ENCODE results near the gene SPPL2C.

Gene SPPL2C

DNA sequence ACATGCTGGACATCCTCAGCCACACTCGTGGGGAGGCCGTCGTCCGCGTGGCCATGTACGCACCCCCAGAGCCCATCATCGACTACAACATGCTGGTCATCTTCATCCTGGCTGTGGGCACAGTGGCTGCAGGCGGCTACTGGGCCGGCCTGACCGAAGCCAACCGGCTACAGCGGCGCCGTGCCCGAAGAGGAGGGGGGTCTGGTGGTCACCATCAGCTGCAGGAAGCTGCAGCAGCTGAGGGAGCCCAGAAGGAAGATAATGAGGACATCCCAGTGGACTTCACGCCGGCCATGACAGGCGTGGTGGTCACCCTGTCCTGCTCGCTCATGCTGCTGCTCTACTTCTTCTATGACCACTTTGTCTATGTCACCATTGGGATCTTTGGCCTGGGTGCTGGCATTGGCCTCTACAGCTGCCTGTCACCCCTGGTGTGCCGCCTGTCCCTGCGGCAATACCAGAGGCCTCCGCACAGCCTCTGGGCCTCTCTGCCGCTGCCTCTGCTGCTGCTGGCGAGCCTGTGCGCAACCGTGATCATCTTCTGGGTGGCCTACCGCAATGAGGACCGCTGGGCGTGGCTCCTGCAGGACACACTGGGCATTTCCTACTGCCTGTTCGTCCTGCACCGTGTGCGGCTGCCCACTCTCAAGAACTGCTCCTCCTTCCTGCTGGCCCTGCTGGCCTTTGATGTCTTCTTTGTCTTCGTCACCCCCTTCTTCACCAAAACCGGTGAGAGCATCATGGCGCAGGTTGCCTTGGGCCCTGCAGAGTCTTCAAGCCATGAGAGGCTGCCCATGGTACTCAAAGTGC, 900 bp downstream of the SPPL2C start:
- no peak overlapping the region for H3K4me2 ChIP-seq (ENCODE audit: low read length)
- H3K79me1 ChIP-seq (ENCODE audit: low read length): no peaks in the 10 kb centered on the region
- H3K56ac ChIP-seq (ENCODE audit: low read length): no peak overlapping the region
- H3K4ac ChIP-seq (ENCODE audit: low read depth, low read length): no peak overlapping the region
- H3K4me3 ChIP-seq (ENCODE audit: low read length): no peak overlapping the region
- no peak overlapping the region for H2AK5ac ChIP-seq (ENCODE audit: low read length)
- no peak overlapping the region for H4K8ac ChIP-seq (ENCODE audit: low read depth, low read length)
- no peaks in the 10 kb centered on the region for H3K36me3 ChIP-seq (ENCODE audit: control insufficient read depth, insufficient read depth, low read length)
- no peaks in the 10 kb centered on the region for H3K4me1 ChIP-seq (ENCODE audit: control insufficient read depth, low read depth, low read length)
- no peak overlapping the region for H3K23ac ChIP-seq (ENCODE audit: low read length)
- H3K18ac ChIP-seq (ENCODE audit: low read length): no peak overlapping the region
- H2BK15ac ChIP-seq (replicated peaks; ENCODE audit: low read depth): no peak overlapping the region
- no peak overlapping the region for H2BK5ac ChIP-seq (ENCODE audit: low read length)
- no peak overlapping the region for H3K9ac ChIP-seq (ENCODE audit: low read length)
- H3K79me2 ChIP-seq (ENCODE audit: control insufficient read depth, insufficient read depth, low read length): no peaks in the 10 kb centered on the region
- WGBS (ENCODE audit: extremely low coverage, insufficient coverage, low lambda C conversion rate): no CpG with 5 or more reads among the region's 35 CpGs
- H3K27ac ChIP-seq (ENCODE audit: low read depth, low read length): no peak overlapping the region
- no peak for DNase-seq
- no peak overlapping the region for H2BK120ac ChIP-seq (ENCODE audit: low read depth, low read length)
- no peak overlapping the region for H4K5ac ChIP-seq (ENCODE audit: low read length)
- no peaks in the 10 kb centered on the region for H3K27me3 ChIP-seq (ENCODE audit: insufficient read depth, low read length, poor library complexity)

DNA sequence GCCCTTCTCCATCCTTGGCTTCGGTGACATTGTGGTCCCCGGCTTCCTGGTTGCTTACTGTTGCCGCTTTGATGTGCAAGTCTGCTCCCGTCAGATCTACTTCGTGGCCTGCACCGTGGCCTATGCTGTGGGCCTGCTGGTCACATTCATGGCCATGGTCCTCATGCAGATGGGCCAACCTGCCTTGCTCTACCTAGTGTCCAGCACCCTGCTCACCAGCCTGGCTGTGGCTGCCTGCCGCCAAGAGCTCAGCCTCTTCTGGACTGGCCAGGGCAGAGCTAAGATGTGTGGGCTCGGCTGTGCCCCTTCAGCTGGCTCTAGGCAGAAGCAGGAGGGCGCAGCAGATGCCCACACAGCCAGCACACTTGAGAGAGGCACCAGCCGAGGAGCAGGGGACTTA, 1.5 kb downstream of the SPPL2C start:
- Histone ChIP-seq H3K4me2 (ENCODE audit: low read length) (no peak overlapping the region), H2BK15ac (replicated peaks; ENCODE audit: low read depth) (no peak overlapping the region), H3K79me1 (ENCODE audit: low read length) (no peaks in the 10 kb centered on the region), H3K36me3 (ENCODE audit: control insufficient read depth, insufficient read depth, low read length) (no peaks in the 10 kb centered on the region), H2AK5ac (ENCODE audit: low read length) (no peak overlapping the region), H3K4me3 (ENCODE audit: low read length) (no peak overlapping the region), H2BK120ac (ENCODE audit: low read depth, low read length) (no peak overlapping the region), H4K5ac (ENCODE audit: low read length) (no peak overlapping the region), H3K9ac (ENCODE audit: low read length) (no peak overlapping the region), H3K18ac (ENCODE audit: low read length) (no peak overlapping the region), H3K4me1 (ENCODE audit: control insufficient read depth, low read depth, low read length) (no peaks in the 10 kb centered on the region), H3K23ac (ENCODE audit: low read length) (no peak overlapping the region), H3K79me2 (ENCODE audit: control insufficient read depth, insufficient read depth, low read length) (no peaks in the 10 kb centered on the region), H3K27ac (ENCODE audit: low read depth, low read length) (no peak overlapping the region), H2BK5ac (ENCODE audit: low read length) (no peak overlapping the region), H4K8ac (ENCODE audit: low read depth, low read length) (no peak overlapping the region), H3K27me3 (ENCODE audit: insufficient read depth, low read length, poor library complexity) (no peaks in the 10 kb centered on the region), H3K56ac (ENCODE audit: low read length) (no peak overlapping the region), H3K4ac (ENCODE audit: low read depth, low read length) (no peak overlapping the region)
- WGBS (ENCODE audit: extremely low coverage, insufficient coverage, low lambda C conversion rate): no CpG with 5 or more reads among the region's 10 CpGs
- DNase-seq: no peak

GRCh38 chr17:45846646-45847045, 2.0 kb downstream of the SPPL2C start:
- no peaks in the 10 kb centered on the region for H3K79me1 ChIP-seq (ENCODE audit: low read length)
- no peak overlapping the region for H2BK5ac ChIP-seq (ENCODE audit: low read length)
- H3K27ac ChIP-seq (ENCODE audit: low read depth, low read length): no peak overlapping the region
- no peak overlapping the region for H3K4me3 ChIP-seq (ENCODE audit: low read length)
- H3K79me2 ChIP-seq (ENCODE audit: control insufficient read depth, insufficient read depth, low read length): no peaks in the 10 kb centered on the region
- H3K4ac ChIP-seq (ENCODE audit: low read depth, low read length): no peak overlapping the region
- H3K23ac ChIP-seq (ENCODE audit: low read length): no peak overlapping the region
- H3K56ac ChIP-seq (ENCODE audit: low read length): no peak overlapping the region
- no CpG with 5 or more reads among the region's 9 CpGs for WGBS (ENCODE audit: extremely low coverage, insufficient coverage, low lambda C conversion rate)
- no peak overlapping the region for H2AK5ac ChIP-seq (ENCODE audit: low read length)
- no peak for DNase-seq
- no peak overlapping the region for H3K4me2 ChIP-seq (ENCODE audit: low read length)
- no peaks in the 10 kb centered on the region for H3K27me3 ChIP-seq (ENCODE audit: insufficient read depth, low read length, poor library complexity)
- no peak overlapping the region for H4K5ac ChIP-seq (ENCODE audit: low read length)
- no peak overlapping the region for H2BK120ac ChIP-seq (ENCODE audit: low read depth, low read length)
- no peak overlapping the region for H3K18ac ChIP-seq (ENCODE audit: low read length)
- no peak overlapping the region for H4K8ac ChIP-seq (ENCODE audit: low read depth, low read length)
- no peaks in the 10 kb centered on the region for H3K4me1 ChIP-seq (ENCODE audit: control insufficient read depth, low read depth, low read length)
- no peak overlapping the region for H3K9ac ChIP-seq (ENCODE audit: low read length)
- H2BK15ac ChIP-seq (replicated peaks; ENCODE audit: low read depth): no peak overlapping the region
- H3K36me3 ChIP-seq (ENCODE audit: control insufficient read depth, insufficient read depth, low read length): no peaks in the 10 kb centered on the region

GRCh38 chr17:45847101-45847500, 2.4 kb downstream of the SPPL2C start:
- DNase-seq: no peak
- H3K4me3 ChIP-seq (ENCODE audit: low read length): no peak overlapping the region
- no peak overlapping the region for H2AK5ac ChIP-seq (ENCODE audit: low read length)
- WGBS (ENCODE audit: extremely low coverage, insufficient coverage, low lambda C conversion rate): no CpG with 5 or more reads among the region's 4 CpGs
- H2BK15ac ChIP-seq (replicated peaks; ENCODE audit: low read depth): no peak overlapping the region
- no peaks in the 10 kb centered on the region for H3K79me1 ChIP-seq (ENCODE audit: low read length)
- H3K79me2 ChIP-seq (ENCODE audit: control insufficient read depth, insufficient read depth, low read length): no peaks in the 10 kb centered on the region
- H4K8ac ChIP-seq (ENCODE audit: low read depth, low read length): no peak overlapping the region
- no peaks in the 10 kb centered on the region for H3K27me3 ChIP-seq (ENCODE audit: insufficient read depth, low read length, poor library complexity)
- no peak overlapping the region for H3K18ac ChIP-seq (ENCODE audit: low read length)
- no peak overlapping the region for H3K56ac ChIP-seq (ENCODE audit: low read length)
- no peak overlapping the region for H2BK120ac ChIP-seq (ENCODE audit: low read depth, low read length)
- H3K36me3 ChIP-seq (ENCODE audit: control insufficient read depth, insufficient read depth, low read length): no peaks in the 10 kb centered on the region
- H3K27ac ChIP-seq (ENCODE audit: low read depth, low read length): no peak overlapping the region
- no peak overlapping the region for H3K9ac ChIP-seq (ENCODE audit: low read length)
- H3K4me2 ChIP-seq (ENCODE audit: low read length): no peak overlapping the region
- H3K4ac ChIP-seq (ENCODE audit: low read depth, low read length): no peak overlapping the region
- H2BK5ac ChIP-seq (ENCODE audit: low read length): no peak overlapping the region
- no peak overlapping the region for H3K23ac ChIP-seq (ENCODE audit: low read length)
- no peaks in the 10 kb centered on the region for H3K4me1 ChIP-seq (ENCODE audit: control insufficient read depth, low read depth, low read length)
- no peak overlapping the region for H4K5ac ChIP-seq (ENCODE audit: low read length)

DNA sequence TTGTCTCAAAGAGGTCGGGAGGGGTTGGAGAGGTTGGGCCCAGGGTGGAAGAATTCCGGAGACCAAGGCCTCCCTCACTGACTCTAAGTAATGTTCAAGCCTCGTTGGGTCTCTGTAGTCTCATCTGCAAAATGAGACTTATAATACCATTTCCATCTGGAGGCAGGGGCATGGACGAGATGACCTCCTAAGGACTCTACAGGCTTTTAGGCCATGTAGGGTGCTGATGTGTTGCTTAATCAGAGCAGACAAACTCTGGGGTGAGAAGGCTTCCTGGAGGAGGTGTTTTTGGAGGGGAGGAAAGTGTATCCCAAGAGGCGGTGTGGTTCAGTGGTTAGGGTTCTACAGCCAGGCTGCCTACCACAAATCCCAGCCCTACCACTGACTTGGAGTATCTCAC, 3.1 kb downstream of the SPPL2C start:
- Histone ChIP-seq H4K8ac (ENCODE audit: low read depth, low read length) (no peak overlapping the region), H3K4ac (ENCODE audit: low read depth, low read length) (no peak overlapping the region), H3K79me1 (ENCODE audit: low read length) (no peaks in the 10 kb centered on the region), H3K23ac (ENCODE audit: low read length) (no peak overlapping the region), H3K79me2 (ENCODE audit: control insufficient read depth, insufficient read depth, low read length) (no peaks in the 10 kb centered on the region), H3K4me2 (ENCODE audit: low read length) (no peak overlapping the region), H3K27ac (ENCODE audit: low read depth, low read length) (no peak overlapping the region), H3K36me3 (ENCODE audit: control insufficient read depth, insufficient read depth, low read length) (no peaks in the 10 kb centered on the region), H2BK120ac (ENCODE audit: low read depth, low read length) (no peak overlapping the region), H2BK15ac (replicated peaks; ENCODE audit: low read depth) (no peak overlapping the region), H3K4me1 (ENCODE audit: control insufficient read depth, low read depth, low read length) (no peaks in the 10 kb centered on the region), H3K18ac (ENCODE audit: low read length) (no peak overlapping the region), H3K27me3 (ENCODE audit: insufficient read depth, low read length, poor library complexity) (no peaks in the 10 kb centered on the region), H3K9ac (ENCODE audit: low read length) (no peak overlapping the region), H4K5ac (ENCODE audit: low read length) (no peak overlapping the region), H3K4me3 (ENCODE audit: low read length) (no peak overlapping the region), H2BK5ac (ENCODE audit: low read length) (no peak overlapping the region), H2AK5ac (ENCODE audit: low read length) (no peak overlapping the region), H3K56ac (ENCODE audit: low read length) (no peak overlapping the region)
- no peak for DNase-seq
- WGBS (ENCODE audit: extremely low coverage, insufficient coverage, low lambda C conversion rate): no CpG with 5 or more reads among the region's 5 CpGs

DNA sequence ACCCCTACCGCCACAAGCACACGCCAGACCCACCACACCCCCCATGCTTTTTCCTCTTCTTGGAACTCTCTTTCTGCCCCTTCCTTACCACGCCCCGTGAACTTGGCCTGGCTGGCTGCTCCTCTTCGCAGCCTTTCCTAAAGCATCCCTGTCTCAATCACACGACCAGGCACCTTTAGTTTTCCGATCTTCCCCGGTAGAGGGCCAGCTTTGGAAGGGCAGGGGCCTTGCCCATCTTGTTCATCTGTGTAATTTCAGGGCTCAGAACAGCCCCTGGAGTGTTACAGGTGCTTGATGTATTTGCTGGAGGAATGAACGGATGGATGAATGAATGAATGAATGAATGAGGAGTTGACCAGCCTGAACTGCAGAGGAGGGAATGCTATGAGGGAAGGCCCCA, 3.7 kb downstream of the SPPL2C start:
- H3K4me3 ChIP-seq (ENCODE audit: low read length): no peak overlapping the region
- H4K8ac ChIP-seq (ENCODE audit: low read depth, low read length): no peak overlapping the region
- no peak overlapping the region for H3K9ac ChIP-seq (ENCODE audit: low read length)
- no CpG with 5 or more reads among the region's 9 CpGs for WGBS (ENCODE audit: extremely low coverage, insufficient coverage, low lambda C conversion rate)
- H3K18ac ChIP-seq (ENCODE audit: low read length): no peak overlapping the region
- H3K23ac ChIP-seq (ENCODE audit: low read length): no peak overlapping the region
- no peaks in the 10 kb centered on the region for H3K79me1 ChIP-seq (ENCODE audit: low read length)
- H3K79me2 ChIP-seq (ENCODE audit: control insufficient read depth, insufficient read depth, low read length): no peaks in the 10 kb centered on the region
- no peak overlapping the region for H3K4me2 ChIP-seq (ENCODE audit: low read length)
- no peak for DNase-seq
- H2BK15ac ChIP-seq (replicated peaks; ENCODE audit: low read depth): no peak overlapping the region
- no peaks in the 10 kb centered on the region for H3K36me3 ChIP-seq (ENCODE audit: control insufficient read depth, insufficient read depth, low read length)
- no peak overlapping the region for H2BK120ac ChIP-seq (ENCODE audit: low read depth, low read length)
- H3K4ac ChIP-seq (ENCODE audit: low read depth, low read length): no peak overlapping the region
- H3K27ac ChIP-seq (ENCODE audit: low read depth, low read length): no peak overlapping the region
- no peaks in the 10 kb centered on the region for H3K4me1 ChIP-seq (ENCODE audit: control insufficient read depth, low read depth, low read length)
- no peak overlapping the region for H4K5ac ChIP-seq (ENCODE audit: low read length)
- H2BK5ac ChIP-seq (ENCODE audit: low read length): no peak overlapping the region
- H2AK5ac ChIP-seq (ENCODE audit: low read length): no peak overlapping the region
- H3K56ac ChIP-seq (ENCODE audit: low read length): no peak overlapping the region
- H3K27me3 ChIP-seq (ENCODE audit: insufficient read depth, low read length, poor library complexity): no peaks in the 10 kb centered on the region
